ENCODE data around the gene LSM14B. TPM values are rescaled to one million over a fixed set of nuclear protein-coding genes. Genes with fewer than 3 reads are reported as not detected.

The LSM14B gene
- total RNA-seq, 1 experiment from 2014 or later: 73.5 TPM

DNA sequence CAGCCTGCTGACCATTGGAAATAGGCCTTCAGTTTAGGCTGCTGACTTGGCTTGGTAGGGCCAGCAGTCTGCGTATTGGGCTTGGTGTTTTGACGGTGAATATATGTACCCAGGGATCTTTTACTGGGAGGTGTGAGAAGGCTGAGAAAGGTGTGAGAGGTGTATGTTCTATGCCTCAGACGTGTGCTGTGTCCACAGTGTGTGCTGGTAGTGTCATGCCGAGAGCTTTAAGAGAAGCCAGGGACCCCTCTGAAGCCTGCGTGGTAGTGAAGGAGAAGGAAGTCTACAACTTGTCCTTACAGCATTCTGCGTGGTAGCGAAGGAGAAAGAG lies 23.4 kb downstream of the LSM14B start (continued):
- TF ChIP-seq RORB (CRISPR knock-in tag; IDR thresholded peaks at IDR 0.05): no peak
- TF ChIP-seq GTF2I (CRISPR knock-in tag; conservative IDR thresholded peaks at IDR 0.05): no peak

DNA sequence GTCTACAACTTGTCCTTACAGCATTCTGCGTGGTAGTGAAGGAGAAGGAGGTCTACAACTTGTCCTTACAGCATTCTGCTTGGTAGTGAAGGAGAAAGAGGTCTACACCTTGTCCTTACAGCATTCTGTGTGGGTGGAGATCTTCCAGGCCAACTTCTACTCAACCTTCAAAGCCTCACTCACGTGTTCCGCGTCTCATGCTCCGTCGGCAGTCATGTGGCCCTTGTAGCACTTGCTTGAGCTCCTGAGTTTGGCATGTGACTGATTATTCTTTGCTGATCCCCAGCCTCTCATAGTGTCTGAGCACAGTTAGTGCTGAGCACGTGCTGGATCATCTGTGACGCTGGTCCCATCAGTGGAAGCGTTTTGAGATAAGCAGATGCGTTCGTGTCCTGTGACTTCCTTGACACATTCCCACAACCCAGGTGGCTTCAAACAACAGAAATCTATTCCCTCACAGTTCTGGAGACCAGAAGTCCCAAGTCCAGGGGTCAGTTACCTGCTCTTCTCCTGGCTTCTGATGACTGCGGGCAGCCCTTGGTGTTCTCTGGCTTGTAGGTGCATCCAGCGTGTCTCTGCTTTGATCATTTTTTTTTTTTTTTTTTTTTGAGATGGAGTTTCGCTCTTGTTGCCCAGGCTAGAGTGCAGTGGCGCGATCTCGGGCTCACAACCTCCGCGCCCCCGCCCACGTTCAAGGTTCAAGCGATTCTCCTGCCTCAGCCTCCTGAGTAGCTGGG lies 23.9 kb downstream of the LSM14B start:
- no peak for DNase-seq (ENCODE audit: low spot score)
- no peaks in the 10 kb centered on the region for H3K27me3 Mint-ChIP-seq (ENCODE audit: low read depth)
- ChIA-PET POLR2A (no interaction called here), CTCF (no interaction called here)
- H3K27ac Mint-ChIP-seq: no peak overlapping the region
- peaks cover 47% of the 10 kb centered on the region for H3K4me1 Mint-ChIP-seq
- ATAC-seq: no peak
- peak overlapping the region; percentile 81; the same call in 1 of the 2 replicates for H3K4me3 Mint-ChIP-seq
- H3K36me3 Mint-ChIP-seq: peaks cover 11% of the 10 kb centered on the region
- peak; percentile 29; the same call in 1 of the 2 replicates for TF ChIP-seq GABPB1 (CRISPR knock-in tag; IDR thresholded peaks at IDR 0.05)
- no peak for TF ChIP-seq TP53 (CRISPR knock-in tag; IDR thresholded peaks at IDR 0.05)
- H3K9me3 Mint-ChIP-seq: no peaks in the 10 kb centered on the region

DNA sequence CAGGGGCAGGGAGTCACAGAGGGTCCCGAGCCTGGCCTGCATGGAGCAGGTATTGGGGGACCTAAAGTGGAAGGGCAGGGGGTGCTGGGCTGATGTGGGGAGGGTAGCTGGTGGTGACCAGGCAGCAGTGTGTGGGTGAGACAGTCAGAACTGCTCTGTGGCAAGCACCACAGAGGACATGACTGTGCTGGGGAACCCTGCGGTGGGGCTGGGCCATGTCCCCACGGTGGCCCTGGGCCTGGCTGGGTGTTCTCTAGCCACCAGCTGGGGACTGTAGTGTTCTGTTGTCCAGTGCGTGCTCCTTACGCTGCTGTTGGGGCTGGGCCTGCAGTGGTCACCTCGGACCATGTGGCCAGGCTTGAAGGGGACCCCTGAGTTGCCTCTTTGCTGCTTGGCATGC lies 24.9 kb downstream of the LSM14B start:
- no peak for DNase-seq (ENCODE audit: low spot score)
- ChIA-PET POLR2A (no interaction called here), CTCF (interaction anchor here (1.6 kb wide), 1 partner anchor 9 kb away, joined by 8 read pairs; no protein-coding TSS in a partner anchor)
- Mint-ChIP-seq H3K36me3 (peaks cover 10% of the 10 kb centered on the region; the same call in 1 of the 2 replicates), H3K27ac (peak overlapping the region; percentile 58), H3K9me3 (no peaks in the 10 kb centered on the region; the same call in 1 of the 2 replicates), H3K27me3 (ENCODE audit: low read depth) (no peaks in the 10 kb centered on the region), H3K4me1 (peaks cover 40% of the 10 kb centered on the region), H3K4me3 (no peak overlapping the region)
- ATAC-seq: no peak
- TF ChIP-seq GTF2I (CRISPR knock-in tag; conservative IDR thresholded peaks at IDR 0.05) (no peak), RELA (CRISPR knock-in tag; IDR thresholded peaks at IDR 0.05; ENCODE audit: borderline replicate concordance) (no peak), ESRRA (CRISPR knock-in tag; IDR thresholded peaks at IDR 0.05; ENCODE audit: borderline replicate concordance) (no peak), CREM (CRISPR knock-in tag; IDR thresholded peaks at IDR 0.05) (no peak), NR2C2 (CRISPR knock-in tag; IDR thresholded peaks at IDR 0.05) (no peak), JUN (CRISPR knock-in tag; IDR thresholded peaks at IDR 0.05) (no peak), ZNF219 (CRISPR knock-in tag; IDR thresholded peaks at IDR 0.05; ENCODE audit: borderline replicate concordance) (no peak), TCF7 (CRISPR knock-in tag; IDR thresholded peaks at IDR 0.05; ENCODE audit: low read depth) (no peak), GRHL2 (CRISPR knock-in tag; IDR thresholded peaks at IDR 0.05; ENCODE audit: insufficient replicate concordance, severe bottlenecking) (no peak), SMAD3 (CRISPR knock-in tag; IDR thresholded peaks at IDR 0.05; ENCODE audit: borderline replicate concordance) (no peak)
- TF ChIP-seq, protein P1, sequence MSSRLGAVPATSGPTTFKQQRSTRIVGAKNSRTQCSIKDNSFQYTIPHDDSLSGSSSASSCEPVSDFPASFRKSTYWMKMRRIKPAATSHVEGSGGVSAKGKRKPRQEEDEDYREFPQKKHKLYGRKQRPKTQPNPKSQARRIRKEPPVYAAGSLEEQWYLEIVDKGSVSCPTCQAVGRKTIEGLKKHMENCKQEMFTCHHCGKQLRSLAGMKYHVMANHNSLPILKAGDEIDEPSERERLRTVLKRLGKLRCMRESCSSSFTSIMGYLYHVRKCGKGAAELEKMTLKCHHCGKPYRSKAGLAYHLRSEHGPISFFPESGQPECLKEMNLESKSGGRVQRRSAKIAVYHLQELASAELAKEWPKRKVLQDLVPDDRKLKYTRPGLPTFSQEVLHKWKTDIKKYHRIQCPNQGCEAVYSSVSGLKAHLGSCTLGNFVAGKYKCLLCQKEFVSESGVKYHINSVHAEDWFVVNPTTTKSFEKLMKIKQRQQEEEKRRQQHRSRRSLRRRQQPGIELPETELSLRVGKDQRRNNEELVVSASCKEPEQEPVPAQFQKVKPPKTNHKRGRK (CRISPR knock-in tag; IDR thresholded peaks at IDR 0.05; ENCODE audit: borderline replicate concordance): no peak
- TF ChIP-seq, protein P2, sequence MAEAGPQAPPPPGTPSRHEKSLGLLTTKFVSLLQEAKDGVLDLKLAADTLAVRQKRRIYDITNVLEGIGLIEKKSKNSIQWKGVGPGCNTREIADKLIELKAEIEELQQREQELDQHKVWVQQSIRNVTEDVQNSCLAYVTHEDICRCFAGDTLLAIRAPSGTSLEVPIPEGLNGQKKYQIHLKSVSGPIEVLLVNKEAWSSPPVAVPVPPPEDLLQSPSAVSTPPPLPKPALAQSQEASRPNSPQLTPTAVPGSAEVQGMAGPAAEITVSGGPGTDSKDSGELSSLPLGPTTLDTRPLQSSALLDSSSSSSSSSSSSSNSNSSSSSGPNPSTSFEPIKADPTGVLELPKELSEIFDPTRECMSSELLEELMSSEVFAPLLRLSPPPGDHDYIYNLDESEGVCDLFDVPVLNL (CRISPR knock-in tag; IDR thresholded peaks at IDR 0.05; ENCODE audit: borderline replicate concordance, low read depth): no peak
- TF ChIP-seq, protein P3, sequence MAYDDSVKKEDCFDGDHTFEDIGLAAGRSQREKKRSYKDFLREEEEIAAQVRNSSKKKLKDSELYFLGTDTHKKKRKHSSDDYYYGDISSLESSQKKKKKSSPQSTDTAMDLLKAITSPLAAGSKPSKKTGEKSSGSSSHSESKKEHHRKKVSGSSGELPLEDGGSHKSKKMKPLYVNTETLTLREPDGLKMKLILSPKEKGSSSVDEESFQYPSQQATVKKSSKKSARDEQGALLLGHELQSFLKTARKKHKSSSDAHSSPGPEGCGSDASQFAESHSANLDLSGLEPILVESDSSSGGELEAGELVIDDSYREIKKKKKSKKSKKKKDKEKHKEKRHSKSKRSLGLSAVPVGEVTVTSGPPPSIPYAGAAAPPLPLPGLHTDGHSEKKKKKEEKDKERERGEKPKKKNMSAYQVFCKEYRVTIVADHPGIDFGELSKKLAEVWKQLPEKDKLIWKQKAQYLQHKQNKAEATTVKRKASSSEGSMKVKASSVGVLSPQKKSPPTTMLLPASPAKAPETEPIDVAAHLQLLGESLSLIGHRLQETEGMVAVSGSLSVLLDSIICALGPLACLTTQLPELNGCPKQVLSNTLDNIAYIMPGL (CRISPR knock-in tag; IDR thresholded peaks at IDR 0.05): no peak
- TF ChIP-seq, protein P4, sequence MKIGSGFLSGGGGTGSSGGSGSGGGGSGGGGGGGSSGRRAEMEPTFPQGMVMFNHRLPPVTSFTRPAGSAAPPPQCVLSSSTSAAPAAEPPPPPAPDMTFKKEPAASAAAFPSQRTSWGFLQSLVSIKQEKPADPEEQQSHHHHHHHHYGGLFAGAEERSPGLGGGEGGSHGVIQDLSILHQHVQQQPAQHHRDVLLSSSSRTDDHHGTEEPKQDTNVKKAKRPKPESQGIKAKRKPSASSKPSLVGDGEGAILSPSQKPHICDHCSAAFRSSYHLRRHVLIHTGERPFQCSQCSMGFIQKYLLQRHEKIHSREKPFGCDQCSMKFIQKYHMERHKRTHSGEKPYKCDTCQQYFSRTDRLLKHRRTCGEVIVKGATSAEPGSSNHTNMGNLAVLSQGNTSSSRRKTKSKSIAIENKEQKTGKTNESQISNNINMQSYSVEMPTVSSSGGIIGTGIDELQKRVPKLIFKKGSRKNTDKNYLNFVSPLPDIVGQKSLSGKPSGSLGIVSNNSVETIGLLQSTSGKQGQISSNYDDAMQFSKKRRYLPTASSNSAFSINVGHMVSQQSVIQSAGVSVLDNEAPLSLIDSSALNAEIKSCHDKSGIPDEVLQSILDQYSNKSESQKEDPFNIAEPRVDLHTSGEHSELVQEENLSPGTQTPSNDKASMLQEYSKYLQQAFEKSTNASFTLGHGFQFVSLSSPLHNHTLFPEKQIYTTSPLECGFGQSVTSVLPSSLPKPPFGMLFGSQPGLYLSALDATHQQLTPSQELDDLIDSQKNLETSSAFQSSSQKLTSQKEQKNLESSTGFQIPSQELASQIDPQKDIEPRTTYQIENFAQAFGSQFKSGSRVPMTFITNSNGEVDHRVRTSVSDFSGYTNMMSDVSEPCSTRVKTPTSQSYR (CRISPR knock-in tag; IDR thresholded peaks at IDR 0.05): no peak
- TF ChIP-seq, protein P5, sequence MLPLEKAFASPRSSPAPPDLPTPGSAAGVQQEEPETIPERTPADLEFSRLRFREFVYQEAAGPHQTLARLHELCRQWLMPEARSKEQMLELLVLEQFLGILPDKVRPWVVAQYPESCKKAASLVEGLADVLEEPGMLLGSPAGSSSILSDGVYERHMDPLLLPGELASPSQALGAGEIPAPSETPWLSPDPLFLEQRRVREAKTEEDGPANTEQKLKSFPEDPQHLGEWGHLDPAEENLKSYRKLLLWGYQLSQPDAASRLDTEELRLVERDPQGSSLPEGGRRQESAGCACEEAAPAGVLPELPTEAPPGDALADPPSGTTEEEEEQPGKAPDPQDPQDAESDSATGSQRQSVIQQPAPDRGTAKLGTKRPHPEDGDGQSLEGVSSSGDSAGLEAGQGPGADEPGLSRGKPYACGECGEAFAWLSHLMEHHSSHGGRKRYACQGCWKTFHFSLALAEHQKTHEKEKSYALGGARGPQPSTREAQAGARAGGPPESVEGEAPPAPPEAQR (CRISPR knock-in tag; IDR thresholded peaks at IDR 0.05): no peak
- TF ChIP-seq, protein P6, sequence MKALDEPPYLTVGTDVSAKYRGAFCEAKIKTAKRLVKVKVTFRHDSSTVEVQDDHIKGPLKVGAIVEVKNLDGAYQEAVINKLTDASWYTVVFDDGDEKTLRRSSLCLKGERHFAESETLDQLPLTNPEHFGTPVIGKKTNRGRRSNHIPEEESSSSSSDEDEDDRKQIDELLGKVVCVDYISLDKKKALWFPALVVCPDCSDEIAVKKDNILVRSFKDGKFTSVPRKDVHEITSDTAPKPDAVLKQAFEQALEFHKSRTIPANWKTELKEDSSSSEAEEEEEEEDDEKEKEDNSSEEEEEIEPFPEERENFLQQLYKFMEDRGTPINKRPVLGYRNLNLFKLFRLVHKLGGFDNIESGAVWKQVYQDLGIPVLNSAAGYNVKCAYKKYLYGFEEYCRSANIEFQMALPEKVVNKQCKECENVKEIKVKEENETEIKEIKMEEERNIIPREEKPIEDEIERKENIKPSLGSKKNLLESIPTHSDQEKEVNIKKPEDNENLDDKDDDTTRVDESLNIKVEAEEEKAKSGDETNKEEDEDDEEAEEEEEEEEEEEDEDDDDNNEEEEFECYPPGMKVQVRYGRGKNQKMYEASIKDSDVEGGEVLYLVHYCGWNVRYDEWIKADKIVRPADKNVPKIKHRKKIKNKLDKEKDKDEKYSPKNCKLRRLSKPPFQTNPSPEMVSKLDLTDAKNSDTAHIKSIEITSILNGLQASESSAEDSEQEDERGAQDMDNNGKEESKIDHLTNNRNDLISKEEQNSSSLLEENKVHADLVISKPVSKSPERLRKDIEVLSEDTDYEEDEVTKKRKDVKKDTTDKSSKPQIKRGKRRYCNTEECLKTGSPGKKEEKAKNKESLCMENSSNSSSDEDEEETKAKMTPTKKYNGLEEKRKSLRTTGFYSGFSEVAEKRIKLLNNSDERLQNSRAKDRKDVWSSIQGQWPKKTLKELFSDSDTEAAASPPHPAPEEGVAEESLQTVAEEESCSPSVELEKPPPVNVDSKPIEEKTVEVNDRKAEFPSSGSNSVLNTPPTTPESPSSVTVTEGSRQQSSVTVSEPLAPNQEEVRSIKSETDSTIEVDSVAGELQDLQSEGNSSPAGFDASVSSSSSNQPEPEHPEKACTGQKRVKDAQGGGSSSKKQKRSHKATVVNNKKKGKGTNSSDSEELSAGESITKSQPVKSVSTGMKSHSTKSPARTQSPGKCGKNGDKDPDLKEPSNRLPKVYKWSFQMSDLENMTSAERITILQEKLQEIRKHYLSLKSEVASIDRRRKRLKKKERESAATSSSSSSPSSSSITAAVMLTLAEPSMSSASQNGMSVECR (CRISPR knock-in tag; IDR thresholded peaks at IDR 0.05; ENCODE audit: borderline replicate concordance): no peak
